ENCODE measurements around the gene CEBPZOS. TPM values are rescaled to one million over a fixed set of nuclear protein-coding genes. Genes with fewer than 3 reads are reported as not detected.
"Not testable (repeated sequence)": the region's sequence is repeated elsewhere in the genome, so short reads cannot be mapped to it uniquely, and the experiment has no call there.

CEBPZOS gene
- total RNA-seq, 4 donors from 2014 or later: 17.9 to 22.3 (median 20.3) TPM

- peaks cover 0 to 6% (median 0%) of the 10 kb centered on the region in 3 donors for H3K4me1 ChIP-seq
- H3K27ac ChIP-seq: no peak overlapping the region
- TF ChIP-seq CTCF (IDR thresholded peaks at IDR 0.05) (no peak), POLR2A (IDR thresholded peaks at IDR 0.05) (no peak)
- H3K36me3 ChIP-seq: peaks cover 0 to 90% (median 25%) of the 10 kb centered on the region in 3 donors
- H3K9me3 ChIP-seq: peaks cover 0 to 19% (median 5%) of the 10 kb centered on the region in 3 donors
- no peak for DNase-seq
- H3K27me3 ChIP-seq: no peaks in the 10 kb centered on the region
- intact Hi-C loops (cut with DNase I): no loop called here
- 88 to 98% methylated on average over 2 of the region's 2 CpGs for WGBS, 2 donors
- no peak overlapping the region for H3K4me3 ChIP-seq
Observed at GRCh38 chr2:37203708-37204107, 7.4 kb downstream of the CEBPZOS start.

GRCh38 chr2:37205071-37205661 lies 8.9 kb downstream of the CEBPZOS start:
- H3K36me3 ChIP-seq: peaks cover 0 to 100% (median 33%) of the 10 kb centered on the region in 3 donors
- intact Hi-C loops (cut with DNase I); H3K4me1 ChIP-seq; H3K27me3 ChIP-seq; H3K27ac ChIP-seq; H3K4me3 ChIP-seq; DNase-seq: not testable (repeated sequence)
- WGBS, 2 donors: 90 to 91% methylated on average over 8 of the region's 8 CpGs
- H3K9me3 ChIP-seq: peaks cover 0 to 26% (median 5%) of the 10 kb centered on the region in 3 donors

- no peaks in the 10 kb centered on the region for H3K27me3 ChIP-seq
- H3K27ac ChIP-seq: no peak overlapping the region
- peaks cover 0 to 100% (median 27%) of the 10 kb centered on the region in 3 donors for H3K36me3 ChIP-seq
- DNase-seq: no peak
- H3K4me3 ChIP-seq: no peak overlapping the region
- TF ChIP-seq CTCF (IDR thresholded peaks at IDR 0.05) (no peak), POLR2A (IDR thresholded peaks at IDR 0.05) (no peak)
- WGBS, 2 donors: 90 to 93% methylated on average over 5 of the region's 5 CpGs
- intact Hi-C loops (cut with DNase I): no loop called here
- H3K9me3 ChIP-seq: peaks cover 0 to 26% (median 5%) of the 10 kb centered on the region in 3 donors
- H3K4me1 ChIP-seq: no peaks in the 10 kb centered on the region
Observed at GRCh38 chr2:37205689-37206341, 9.5 kb downstream of the CEBPZOS start.

GRCh38 chr2:37206760-37207159 lies 10.5 kb downstream of the CEBPZOS start:
- H3K4me1 ChIP-seq; H3K27me3 ChIP-seq; H3K4me3 ChIP-seq; DNase-seq; intact Hi-C loops (cut with DNase I); H3K27ac ChIP-seq: not testable (repeated sequence)
- Histone ChIP-seq H3K36me3 (peaks cover 0 to 100% (median 29%) of the 10 kb centered on the region in 3 donors), H3K9me3 (peaks cover 0 to 26% (median 5%) of the 10 kb centered on the region in 3 donors)
- 95 to 96% methylated on average over 2 of the region's 2 CpGs for WGBS, 2 donors

- H3K4me1 ChIP-seq: peaks cover 2 to 9% (median 6%) of the 10 kb centered on the region in 3 donors
- TF ChIP-seq CTCF (IDR thresholded peaks at IDR 0.05): no peak
- H3K9me3 ChIP-seq: peaks cover 0 to 23% (median 3%) of the 10 kb centered on the region in 3 donors
- intact Hi-C loops (cut with DNase I): no loop called here
- H3K4me3 ChIP-seq: no peak overlapping the region
- H3K27me3 ChIP-seq: no peaks in the 10 kb centered on the region
- H3K36me3 ChIP-seq: peaks cover 0 to 100% (median 17%) of the 10 kb centered on the region in 3 donors
- no peak for DNase-seq
- H3K27ac ChIP-seq: no peak overlapping the region
Observed at GRCh38 chr2:37211212-37211611, 14.9 kb downstream of the CEBPZOS start.

GRCh38 chr2:37211939-37212338 lies 15.6 kb downstream of the CEBPZOS start:
- H3K9me3 ChIP-seq: peaks cover 0 to 19% (median 0%) of the 10 kb centered on the region in 3 donors
- no peaks in the 10 kb centered on the region for H3K27me3 ChIP-seq
- WGBS, 2 donors: 53 to 65% methylated on average over 3 of the region's 3 CpGs
- TF ChIP-seq POLR2A (IDR thresholded peaks at IDR 0.05) (no peak), CTCF (IDR thresholded peaks at IDR 0.05) (no peak)
- peaks cover 2 to 9% (median 6%) of the 10 kb centered on the region in 3 donors for H3K4me1 ChIP-seq
- H3K27ac ChIP-seq: no peak overlapping the region
- intact Hi-C loops (cut with DNase I): no loop called here
- no peak for DNase-seq
- H3K36me3 ChIP-seq: peaks cover 0 to 100% (median 17%) of the 10 kb centered on the region in 3 donors
- H3K4me3 ChIP-seq: no peak overlapping the region
